Vagina (tissue), 2 donors: Measurements from ENCODE around the gene CRYZL1.

ENCODE experiments used
- POLR2A ChIP-seq, 2 donors: fragments of 450-650 bp; IDR thresholded peaks; one replicate each; pipeline ENCODE4 v1.6.1; 2017; ENCODE audit warnings: antibody characterized with exemption in 2 of 2, mild to moderate bottlenecking in 2 of 2, moderate library complexity in 2 of 2
- POLR2AphosphoS5 ChIP-seq, 2 donors: sonication (generic); formaldehyde crosslinking; IDR thresholded peaks; one replicate each; pipeline ENCODE4 v1.9.0; 2017; ENCODE audit warnings: antibody characterized with exemption in 2 of 2, mild to moderate bottlenecking in 2 of 2, low read depth in 1 of 2; ENCODE audit not compliant: insufficient read depth in 1 of 2
- TF ChIP-seq, protein P1 (sequence below), 3 experiments: fragments of 450-650 bp in 2 of 3; fragments of 200-600 bp in 1 of 3; sonication (generic) in 1 of 3; IDR thresholded peaks; one replicate each; pipeline ENCODE4 v1.5.1; 2017 to 2019; ENCODE audit warnings: antibody characterized with exemption in 3 of 3, mild to moderate bottlenecking in 2 of 3, moderate library complexity in 2 of 3

DNA sequence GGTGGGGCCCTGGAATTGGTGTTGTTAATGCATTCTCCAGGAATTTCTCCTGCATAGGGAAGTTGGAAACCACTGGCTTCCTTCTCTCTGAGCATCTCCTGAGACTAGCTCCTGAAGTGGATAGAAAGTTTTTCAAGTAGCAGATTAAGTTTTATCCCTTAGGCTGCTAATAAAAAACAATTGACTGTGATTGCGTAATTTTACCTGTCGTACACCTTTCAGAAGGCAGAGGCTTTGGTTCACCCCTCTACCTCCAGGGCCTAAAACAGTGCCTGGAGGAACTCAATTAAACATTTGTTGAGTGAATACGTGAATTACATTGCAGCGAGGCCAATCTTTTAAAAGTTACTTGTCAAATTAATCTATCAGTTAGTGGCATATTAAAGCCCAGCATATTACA, 4.2 kb upstream of the CRYZL1 start:
- TF ChIP-seq, protein P1, sequence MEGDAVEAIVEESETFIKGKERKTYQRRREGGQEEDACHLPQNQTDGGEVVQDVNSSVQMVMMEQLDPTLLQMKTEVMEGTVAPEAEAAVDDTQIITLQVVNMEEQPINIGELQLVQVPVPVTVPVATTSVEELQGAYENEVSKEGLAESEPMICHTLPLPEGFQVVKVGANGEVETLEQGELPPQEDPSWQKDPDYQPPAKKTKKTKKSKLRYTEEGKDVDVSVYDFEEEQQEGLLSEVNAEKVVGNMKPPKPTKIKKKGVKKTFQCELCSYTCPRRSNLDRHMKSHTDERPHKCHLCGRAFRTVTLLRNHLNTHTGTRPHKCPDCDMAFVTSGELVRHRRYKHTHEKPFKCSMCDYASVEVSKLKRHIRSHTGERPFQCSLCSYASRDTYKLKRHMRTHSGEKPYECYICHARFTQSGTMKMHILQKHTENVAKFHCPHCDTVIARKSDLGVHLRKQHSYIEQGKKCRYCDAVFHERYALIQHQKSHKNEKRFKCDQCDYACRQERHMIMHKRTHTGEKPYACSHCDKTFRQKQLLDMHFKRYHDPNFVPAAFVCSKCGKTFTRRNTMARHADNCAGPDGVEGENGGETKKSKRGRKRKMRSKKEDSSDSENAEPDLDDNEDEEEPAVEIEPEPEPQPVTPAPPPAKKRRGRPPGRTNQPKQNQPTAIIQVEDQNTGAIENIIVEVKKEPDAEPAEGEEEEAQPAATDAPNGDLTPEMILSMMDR (IDR thresholded peaks at IDR 0.05) = no peak
- TF ChIP-seq POLR2A (IDR thresholded peaks at IDR 0.05) (no peak), POLR2AphosphoS5 (IDR thresholded peaks at IDR 0.05; ENCODE audit: insufficient read depth in 1 of 2, low read depth in 1 of 2) (no peak)
